IMR-90 (cell line): ENCODE measurements around the gene STYK1. TPM values are rescaled to one million over a fixed set of nuclear protein-coding genes. Genes with fewer than 3 reads are reported as not detected.

Experiments
- ATAC-seq: fragments of 200-7000 bp; cut with Tn5 transposase; 2 replicates; pipeline ENCODE4 v1.9.1; 2020; ENCODE audit warnings: low read depth, mild to moderate bottlenecking, moderate library complexity
- BruUV-seq: library from RNA; stranded (reverse); fragments of 400-500 nt; replicated peaks from 2 replicates; lab custom pipeline; 2021; lab: Mats Ljungman, UMichigan
- CTCF ChIA-PET: fragments of 300-600 bp; formaldehyde crosslinking; extraction: SDS; loops from one replicate; lab custom pipeline; 2021; ENCODE audit warnings: antibody characterized with exemption; lab: Yijun Ruan, JAX
- POLR2A ChIA-PET: fragments of 300-600 bp; sonication (Branson Sonifier 250); formaldehyde crosslinking; loops from one replicate; lab custom pipeline; 2022; ENCODE audit warnings: antibody characterized with exemption; ENCODE audit not compliant: unreplicated experiment; lab: Charles Lee
- DNase-seq: peaks from one replicate; pipeline ENCODE4 v3.0.0; 2013
- H2AFZ ChIP-seq: replicated peaks from 2 replicates; pipeline ENCODE3; 2013; ENCODE audit warnings: low read length, mild to moderate bottlenecking; ENCODE audit not compliant: poor library complexity
- H2AK5ac ChIP-seq: 2 replicates; pipeline ENCODE4 v1.6.1; 2013; ENCODE audit warnings: low read depth, low read length, inconsistent platforms
- H2AK9ac ChIP-seq: replicated peaks from 2 replicates; pipeline ENCODE3; 2013; ENCODE audit warnings: mild to moderate bottlenecking, low read depth, low read length, moderate library complexity; ENCODE audit not compliant: poor library complexity
- H2BK120ac ChIP-seq: 2 replicates; pipeline ENCODE4 v1.6.1; 2013; ENCODE audit warnings: low read depth, low read length, inconsistent platforms
- H2BK15ac ChIP-seq: 3 replicates; pipeline ENCODE4 v1.6.1; 2013; ENCODE audit warnings: low read depth, low read length, inconsistent platforms
- H2BK20ac ChIP-seq: 2 replicates; pipeline ENCODE4 v1.6.1; 2013; ENCODE audit warnings: low read depth, mild to moderate bottlenecking, inconsistent platforms, low read length, moderate library complexity
- H2BK5ac ChIP-seq: 2 replicates; pipeline ENCODE4 v1.6.1; 2013; ENCODE audit warnings: mild to moderate bottlenecking, low read depth, low read length, inconsistent platforms; ENCODE audit not compliant: poor library complexity, severe bottlenecking
- H3K14ac ChIP-seq: replicated peaks from 2 replicates; pipeline ENCODE4 v1.6.1; 2013; ENCODE audit warnings: low read depth, low read length, inconsistent platforms
- H3K18ac ChIP-seq: 2 replicates; pipeline ENCODE4 v1.6.1; 2013; ENCODE audit warnings: low read depth, low read length, control low read depth
- H3K23ac ChIP-seq: 2 replicates; pipeline ENCODE4 v1.6.1; 2013; ENCODE audit warnings: low read depth, low read length, inconsistent platforms
- H3K27ac ChIP-seq: 2 replicates; pipeline ENCODE4 v1.5.1; 2013; ENCODE audit warnings: mild to moderate bottlenecking, control low read depth, low read length; ENCODE audit not compliant: insufficient read depth
- H3K27me3 ChIP-seq: 2 replicates; pipeline ENCODE4 v1.6.1; 2013; ENCODE audit warnings: low read length; ENCODE audit not compliant: control insufficient read depth, insufficient read depth
- H3K36me3 ChIP-seq: 2 replicates; pipeline ENCODE4 v1.6.1; 2013; ENCODE audit warnings: low read length, mixed read lengths; ENCODE audit not compliant: control insufficient read depth, insufficient read depth
- H3K4ac ChIP-seq: 2 replicates; pipeline ENCODE4 v1.6.1; 2013; ENCODE audit warnings: low read depth, low read length, inconsistent platforms
- H3K4me1 ChIP-seq: 2 replicates; pipeline ENCODE4 v1.6.1; 2013; ENCODE audit warnings: low read length, mixed read lengths; ENCODE audit not compliant: control insufficient read depth, insufficient read depth
- H3K4me2 ChIP-seq: 2 replicates; pipeline ENCODE4 v1.6.1; 2013; ENCODE audit warnings: low read depth, mild to moderate bottlenecking, control low read depth, low read length, moderate library complexity
- H3K4me3 ChIP-seq: 2 replicates; pipeline ENCODE4 v1.5.1; 2013; ENCODE audit warnings: low read depth, mild to moderate bottlenecking, control low read depth, low read length, moderate library complexity; ENCODE audit not compliant: insufficient read depth
- H3K56ac ChIP-seq: 2 replicates; pipeline ENCODE4 v1.6.1; 2013; ENCODE audit warnings: low read length, inconsistent platforms; ENCODE audit not compliant: insufficient read depth; ENCODE audit errors: extremely low read depth
- H3K79me1 ChIP-seq, 2 experiments: 2 replicates each; pipeline ENCODE4 v1.6.1; 2013; ENCODE audit warnings: low read length in 2 of 2, inconsistent platforms in 1 of 2, low read depth in 1 of 2
- H3K9ac ChIP-seq: 2 replicates; pipeline ENCODE4 v1.6.1; 2013; ENCODE audit warnings: low read depth, low read length, control low read depth
- H3K9me1 ChIP-seq: 2 replicates; pipeline ENCODE4 v1.6.1; 2013; ENCODE audit warnings: low read length, inconsistent platforms; ENCODE audit not compliant: insufficient read depth
- H3K9me3 ChIP-seq: 2 replicates; pipeline ENCODE4 v1.6.1; 2013; ENCODE audit warnings: low read length; ENCODE audit not compliant: control insufficient read depth, insufficient read depth
- H4K20me1 ChIP-seq: 2 replicates; pipeline ENCODE4 v1.6.1; 2013; ENCODE audit warnings: low read length, inconsistent platforms; ENCODE audit not compliant: insufficient read depth
- H4K5ac ChIP-seq: 2 replicates; pipeline ENCODE4 v1.6.1; 2013; ENCODE audit warnings: mild to moderate bottlenecking, low read depth, low read length, control low read depth
- H4K8ac ChIP-seq, 2 experiments: 2 replicates each; pipeline ENCODE4 v1.6.1; 2013; ENCODE audit warnings: low read depth in 2 of 2, low read length in 2 of 2, control low read depth in 1 of 2, inconsistent platforms in 1 of 2
- H4K91ac ChIP-seq: 2 replicates; pipeline ENCODE4 v1.6.1; 2013; ENCODE audit warnings: low read depth, low read length, inconsistent platforms; ENCODE audit not compliant: insufficient read depth
- CTCF ChIP-seq: conservative IDR thresholded peaks from 2 replicates; pipeline ENCODE4 v1.5.1; 2012; ENCODE audit warnings: mild to moderate bottlenecking, low read depth, low read length, improper control_type of control experiment
- NFE2L2 ChIP-seq: fragments of 150-350 bp; IDR thresholded peaks from 2 replicates; pipeline ENCODE4 v1.6.1; 2016; ENCODE audit warnings: low read depth, mild to moderate bottlenecking, low read length
- POLR2A ChIP-seq: IDR thresholded peaks from 2 replicates; pipeline ENCODE4 v1.6.1; 2012; ENCODE audit warnings: mild to moderate bottlenecking, low read depth, low read length
- WGBS, 2 experiments: methylation state at CpG; one replicate each; pipeline versions ENCODE4 v1.1.5 to v1.1.7; 2013; ENCODE audit warnings: missing lambda C conversion rate in 2 of 2; ENCODE audit not compliant: insufficient read length in 1 of 2; ENCODE audit errors: extremely low coverage in 2 of 2; 5-methylcytosine and 5-hydroxymethylcytosine counted together
- dilution Hi-C: fragments of 300-500 bp; cut with HindIII; formaldehyde crosslinking; loops from one replicate; pipeline ENCODE4 v1.14.3; 2018; ENCODE audit warnings: low sequenced_read_pairs; ENCODE audit not compliant: unreplicated experiment
- in situ Hi-C: fragments of 300-500 bp; cut with MboI; formaldehyde crosslinking; loops from 3 replicates; pipeline ENCODE4 v1.14.3; 2019; ENCODE audit warnings: low sequenced_read_pairs, inconsistent platforms, mixed read lengths
- intact Hi-C: fragments of 100-400 bp; cut with micrococcal nuclease; formaldehyde crosslinking; loops from 2 replicates; pipeline ENCODE4 v1.10.0; 2022
- polyA plus RNA-seq, 3 experiments: library from polyadenylated mRNA; depleted of rRNA; stranded (reverse); fragments of >200 nt; gene quantifications; 2 replicates each; pipeline ENCODE4 v1.2.3, GENCODE V29; 2012; ENCODE audit warnings: low replicate concordance in 1 of 3
- total RNA-seq: library from RNA; depleted of rRNA; stranded (reverse); fragments of >200 nt; gene quantifications from 2 replicates; pipeline ENCODE4 v1.2.3, GENCODE V29; 2012
- TF ChIP-seq, protein P1 (sequence below): fragments of 150-350 bp; IDR thresholded peaks from 2 replicates; pipeline ENCODE4 v1.6.1; 2017; ENCODE audit warnings: mild to moderate bottlenecking, antibody characterized with exemption, low read length, low read depth

The STYK1 gene
- total and polyA plus RNA-seq, 2 of the 4 experiments (the other 2 are of a cell fraction) = 0.36 to 0.72 TPM

DNA sequence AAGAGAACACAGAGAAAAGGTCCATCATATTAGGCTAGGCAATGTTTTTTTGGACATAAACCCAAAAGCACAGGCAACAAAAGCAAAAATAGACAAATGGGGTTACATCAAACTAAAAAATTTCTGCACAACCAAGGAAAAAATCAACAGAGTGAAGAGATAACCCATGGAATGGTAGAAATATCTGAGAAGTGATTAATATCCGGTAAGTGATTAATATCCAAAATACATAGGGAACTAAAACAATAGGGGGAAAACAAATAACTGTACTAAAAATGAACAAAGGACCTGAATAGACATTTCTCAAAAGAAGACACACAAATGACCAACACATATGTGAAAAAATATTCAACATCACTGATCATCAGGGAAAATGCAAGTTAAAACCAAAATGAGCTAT, 4.3 kb downstream of the STYK1 start:
- Histone ChIP-seq H3K27ac (no peak overlapping the region), H2AK9ac (no peak overlapping the region), H3K14ac (no peak overlapping the region), H3K79me1 (no peaks in the 10 kb centered on the region), H3K36me3 (no peaks in the 10 kb centered on the region), H2BK15ac (no peak overlapping the region), H4K91ac (no peak overlapping the region), H2BK5ac (no peak overlapping the region), H3K9ac (no peak overlapping the region), H3K4ac (no peak overlapping the region), H3K18ac (no peak overlapping the region), H3K56ac (no peak overlapping the region), H4K5ac (no peak overlapping the region), H2AFZ (no peak overlapping the region), H2AK5ac (no peak overlapping the region), H3K4me2 (no peak overlapping the region), H4K8ac (no peak overlapping the region), H4K20me1 (no peaks in the 10 kb centered on the region), H3K27me3 (peaks cover 10% of the 10 kb centered on the region), H2BK20ac (no peak overlapping the region), H3K4me1 (no peaks in the 10 kb centered on the region), H2BK120ac (no peak overlapping the region), H3K9me3 (no peaks in the 10 kb centered on the region), H3K23ac (no peak overlapping the region), H3K9me1 (no peaks in the 10 kb centered on the region), H3K4me3 (no peak overlapping the region)
- DNase-seq (no peak), ATAC-seq (no peak)
- in situ Hi-C loops = no loop called here
- TF ChIP-seq NFE2L2 = no peak
- TF ChIP-seq, protein P1, sequence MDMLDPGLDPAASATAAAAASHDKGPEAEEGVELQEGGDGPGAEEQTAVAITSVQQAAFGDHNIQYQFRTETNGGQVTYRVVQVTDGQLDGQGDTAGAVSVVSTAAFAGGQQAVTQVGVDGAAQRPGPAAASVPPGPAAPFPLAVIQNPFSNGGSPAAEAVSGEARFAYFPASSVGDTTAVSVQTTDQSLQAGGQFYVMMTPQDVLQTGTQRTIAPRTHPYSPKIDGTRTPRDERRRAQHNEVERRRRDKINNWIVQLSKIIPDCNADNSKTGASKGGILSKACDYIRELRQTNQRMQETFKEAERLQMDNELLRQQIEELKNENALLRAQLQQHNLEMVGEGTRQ = no peak
- no peak for TF ChIP-seq CTCF
- TF ChIP-seq POLR2A = no peak
- WGBS, 2 experiments = no CpG with 5 or more reads among the region's 1 CpG
- CTCF ChIA-PET = interaction anchor here (1.7 kb wide), 1 partner anchor 81 kb away, joined by 4 read pairs; no protein-coding TSS in a partner anchor
- dilution Hi-C loops = no loop called here
- POLR2A ChIA-PET = no interaction called here
- BruUV-seq = no TSS peak
- intact Hi-C loops = loop anchor here (5.0 kb wide), 1 partner anchor 47 kb away; no protein-coding TSS in a partner anchor
